Lower leg skin (tissue), 4 donors: Measurements from ENCODE around the gene PI16. TPM values are rescaled to one million over a fixed set of nuclear protein-coding genes. Genes with fewer than 3 reads are reported as not detected.

Experiments used
- DNase-seq, 2 donors: peaks; one replicate each; pipeline ENCODE4 v3.0.0-alpha.2; 2019; ENCODE audit warnings: low spot score in 2 of 2
- H3K4me3 ChIP-seq: fragments of 200-600 bp; sonication (generic); 2 replicates; pipeline ENCODE4 v1.5.1; 2017; ENCODE audit warnings: mild to moderate bottlenecking, low read depth; ENCODE audit not compliant: poor library complexity, severe bottlenecking
- POLR2A ChIP-seq, 2 donors: fragments of 450-650 bp; IDR thresholded peaks; one replicate each; pipeline ENCODE4 v1.6.1; 2016 to 2017; ENCODE audit warnings: antibody characterized with exemption in 2 of 2, mild to moderate bottlenecking in 1 of 2, moderate library complexity in 1 of 2
- WGBS, 2 donors: methylation state at CpG; one replicate each; pipeline ENCODE4 v1.1.5; 2018; 5-methylcytosine and 5-hydroxymethylcytosine counted together
- intact Hi-C: fragments of 100-400 bp; cut with DNase I; formaldehyde crosslinking; loops from one replicate; pipeline ENCODE4 v1.15.0; 2023; ENCODE audit warnings: low total_unique reads
- total RNA-seq, 4 donors: library from RNA; depleted of rRNA; stranded (reverse); fragments of >200 nt; gene quantifications; one replicate each; pipeline ENCODE4 v1.1.0, GENCODE V29; 2016
- TF ChIP-seq, protein P1 (sequence below), 3 donors: fragments of 450-650 bp; IDR thresholded peaks; one replicate each; pipeline ENCODE4 v1.5.1; 2016; ENCODE audit warnings: antibody characterized with exemption in 3 of 3, mild to moderate bottlenecking in 3 of 3, moderate library complexity in 2 of 3

PI16 gene
- total RNA-seq, 4 donors from 2014 or later, result 2.1 to 18.5 (median 2.7) TPM

- no peak for DNase-seq
- intact Hi-C loops, result no loop called here
- WGBS, 2 donors, result 85 to 93% methylated on average over 4 of the region's 4 CpGs
These were observed 21.4 kb downstream of the PI16 start for GRCh38 chr6:36976007-36976264.

DNA sequence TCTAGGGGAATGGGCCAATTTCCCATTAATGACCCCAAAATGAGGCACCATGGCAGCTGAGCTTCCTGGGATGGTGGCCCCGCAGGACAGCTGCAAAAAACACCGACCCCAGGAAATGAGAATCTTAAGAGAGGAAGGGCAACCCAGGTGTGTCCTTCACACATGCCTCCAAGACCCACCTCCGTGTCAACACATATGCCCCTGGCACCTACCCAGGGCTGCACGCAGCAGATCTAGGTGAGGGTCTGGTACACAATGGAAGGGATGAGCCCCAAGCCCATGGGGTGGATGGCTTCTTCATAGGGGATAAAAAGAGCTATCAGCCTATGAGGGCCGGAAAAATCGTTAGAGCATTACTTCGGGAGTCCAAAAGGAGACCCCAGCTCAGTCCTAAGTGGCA is 22.0 kb downstream of the PI16 start:
- 90 to 96% methylated on average over 7 of the region's 7 CpGs for WGBS, 2 donors
- no peak for TF ChIP-seq POLR2A (IDR thresholded peaks at IDR 0.05)
- TF ChIP-seq, protein P1, sequence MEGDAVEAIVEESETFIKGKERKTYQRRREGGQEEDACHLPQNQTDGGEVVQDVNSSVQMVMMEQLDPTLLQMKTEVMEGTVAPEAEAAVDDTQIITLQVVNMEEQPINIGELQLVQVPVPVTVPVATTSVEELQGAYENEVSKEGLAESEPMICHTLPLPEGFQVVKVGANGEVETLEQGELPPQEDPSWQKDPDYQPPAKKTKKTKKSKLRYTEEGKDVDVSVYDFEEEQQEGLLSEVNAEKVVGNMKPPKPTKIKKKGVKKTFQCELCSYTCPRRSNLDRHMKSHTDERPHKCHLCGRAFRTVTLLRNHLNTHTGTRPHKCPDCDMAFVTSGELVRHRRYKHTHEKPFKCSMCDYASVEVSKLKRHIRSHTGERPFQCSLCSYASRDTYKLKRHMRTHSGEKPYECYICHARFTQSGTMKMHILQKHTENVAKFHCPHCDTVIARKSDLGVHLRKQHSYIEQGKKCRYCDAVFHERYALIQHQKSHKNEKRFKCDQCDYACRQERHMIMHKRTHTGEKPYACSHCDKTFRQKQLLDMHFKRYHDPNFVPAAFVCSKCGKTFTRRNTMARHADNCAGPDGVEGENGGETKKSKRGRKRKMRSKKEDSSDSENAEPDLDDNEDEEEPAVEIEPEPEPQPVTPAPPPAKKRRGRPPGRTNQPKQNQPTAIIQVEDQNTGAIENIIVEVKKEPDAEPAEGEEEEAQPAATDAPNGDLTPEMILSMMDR (IDR thresholded peaks at IDR 0.05), result no peak
- H3K4me3 ChIP-seq, result no peak overlapping the region
- DNase-seq, result no peak
- intact Hi-C loops, result no loop called here

More at GRCh38 chr6:36976007-36976264, 21.4 kb downstream of the PI16 start:
- TF ChIP-seq, protein P1 (IDR thresholded peaks at IDR 0.05), result no peak
- no peak for TF ChIP-seq POLR2A (IDR thresholded peaks at IDR 0.05)
- no peak overlapping the region for H3K4me3 ChIP-seq

GRCh38 chr6:36976931-36977330 is 22.4 kb downstream of the PI16 start:
- H3K4me3 ChIP-seq, result no peak overlapping the region
- 91% methylated on average over 6 of the region's 6 CpGs for WGBS, 2 donors
- TF ChIP-seq, protein P1 (IDR thresholded peaks at IDR 0.05), result no peak
- TF ChIP-seq POLR2A (IDR thresholded peaks at IDR 0.05), result no peak
- DNase-seq, result no peak
- intact Hi-C loops, result no loop called here

GRCh38 chr6:36977470-36977941 is 23.0 kb downstream of the PI16 start:
- no peak for DNase-seq
- H3K4me3 ChIP-seq, result no peak overlapping the region
- TF ChIP-seq, protein P1 (IDR thresholded peaks at IDR 0.05), result no peak
- TF ChIP-seq POLR2A (IDR thresholded peaks at IDR 0.05), result no peak
- intact Hi-C loops, result no loop called here
- 71 to 87% methylated on average over 16 of the region's 16 CpGs for WGBS, 2 donors

GRCh38 chr6:36978421-36979346 is 24.1 kb downstream of the PI16 start:
- no peak for TF ChIP-seq POLR2A (IDR thresholded peaks at IDR 0.05)
- intact Hi-C loops, result no loop called here
- no peak overlapping the region for H3K4me3 ChIP-seq
- no peak for DNase-seq
- WGBS, 2 donors, result 82 to 83% methylated on average over 11 of the region's 11 CpGs

DNA sequence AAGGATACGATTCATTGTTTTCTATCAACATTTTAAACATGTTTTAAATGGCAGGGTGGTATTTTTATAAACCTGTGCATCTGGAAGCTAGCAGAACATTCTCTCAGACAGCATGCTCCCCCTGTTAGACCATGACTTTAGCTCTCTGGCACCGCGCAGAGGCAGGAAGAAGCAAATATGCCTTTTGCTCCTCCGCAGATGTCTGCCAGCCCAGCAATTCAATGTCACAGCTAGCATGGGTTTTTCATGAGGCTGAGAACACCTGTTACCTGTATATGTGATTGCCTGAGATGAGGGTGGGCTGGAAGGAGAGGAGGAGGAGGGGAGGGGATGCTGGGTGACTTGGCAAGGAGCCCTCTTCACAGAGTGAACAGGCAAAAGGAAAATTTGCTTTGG is 24.8 kb downstream of the PI16 start:
- intact Hi-C loops, result no loop called here
- WGBS, 2 donors, result 27 to 31% methylated on average over 4 of the region's 4 CpGs
- TF ChIP-seq, protein P1 (IDR thresholded peaks at IDR 0.05), result no peak
- no peak for TF ChIP-seq POLR2A (IDR thresholded peaks at IDR 0.05)
- H3K4me3 ChIP-seq, result no peak overlapping the region
- no peak for DNase-seq
